Fibroblast of the conjunctiva (primary cell): ENCODE results near the gene FBXL2.
"Not testable (repeated sequence)": the region's sequence is repeated elsewhere in the genome, so short reads cannot be mapped to it uniquely, and the experiment has no call there.

Experiments
- DNase-seq: peaks from one replicate; pipeline ENCODE4 v3.0.0-alpha.2; 2010; ENCODE audit warnings: low read depth

The FBXL2 gene

GRCh38 chr3:33315826-33316225 is 38.6 kb downstream of the FBXL2 start:
- DNase-seq, result no peak

GRCh38 chr3:33317963-33318709 is 40.9 kb downstream of the FBXL2 start:
- no peak for DNase-seq

GRCh38 chr3:33318710-33319380 is 41.6 kb downstream of the FBXL2 start:
- no peak for DNase-seq

GRCh38 chr3:33322412-33322811 is 45.2 kb downstream of the FBXL2 start:
- no peak for DNase-seq

- peak; percentile 22 for DNase-seq
These were observed 54.2 kb downstream of the FBXL2 start for GRCh38 chr3:33331414-33331813.

GRCh38 chr3:33334364-33334763 is 57.1 kb downstream of the FBXL2 start:
- no peak for DNase-seq

- not testable (repeated sequence) for DNase-seq
These were observed 61.8 kb downstream of the FBXL2 start for GRCh38 chr3:33338936-33339465.

- no peak for DNase-seq
These were observed 62.5 kb downstream of the FBXL2 start for GRCh38 chr3:33339758-33340157.

GRCh38 chr3:33355611-33356010 is 78.4 kb downstream of the FBXL2 start:
- peak; percentile 30 for DNase-seq

GRCh38 chr3:33358172-33358781 is 81.0 kb downstream of the FBXL2 start:
- no peak for DNase-seq

GRCh38 chr3:33360136-33360825 is 83.0 kb downstream of the FBXL2 start:
- DNase-seq, result peak; percentile 24

- DNase-seq, result no peak
These were observed 86.0 kb downstream of the FBXL2 start for GRCh38 chr3:33363113-33363800.

GRCh38 chr3:33364060-33364459 is 86.8 kb downstream of the FBXL2 start:
- no peak for DNase-seq

- no peak for DNase-seq
These were observed 87.4 kb downstream of the FBXL2 start for GRCh38 chr3:33364531-33365128.

GRCh38 chr3:33372218-33373081 is 95.2 kb downstream of the FBXL2 start:
- DNase-seq, result peak; percentile 43

- DNase-seq, result no peak
These were observed 95.8 kb downstream of the FBXL2 start for GRCh38 chr3:33373082-33373437.

GRCh38 chr3:33377489-33377888 is 100.2 kb downstream of the FBXL2 start:
- DNase-seq, result no peak

GRCh38 chr3:33377931-33378330 is 100.7 kb downstream of the FBXL2 start:
- no peak for DNase-seq

GRCh38 chr3:33380653-33381052 is 103.4 kb downstream of the FBXL2 start:
- DNase-seq, result no peak

GRCh38 chr3:33383951-33384350 is 106.7 kb downstream of the FBXL2 start:
- DNase-seq, result no peak
